ENCODE data around the gene FANCB.

DNA sequence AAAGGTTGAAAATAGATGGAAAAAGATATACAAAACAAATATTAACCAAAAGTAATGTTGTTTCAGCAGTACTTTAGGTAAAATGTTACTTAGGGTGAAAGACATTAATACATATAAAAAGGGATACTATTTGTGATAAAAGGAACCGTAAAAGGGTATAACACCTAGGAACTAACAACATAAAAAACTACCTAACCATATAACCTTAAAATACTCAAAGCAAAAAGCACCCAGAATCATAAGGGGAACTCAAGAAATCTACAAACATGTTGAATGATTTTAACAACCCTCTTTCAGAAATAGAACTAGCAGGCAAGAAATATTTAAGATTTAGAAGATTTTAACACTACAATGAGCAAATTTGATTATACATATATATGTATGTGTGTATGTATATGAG, 11.8 kb upstream of the FANCB start:
- TF ChIP-seq, protein P1, sequence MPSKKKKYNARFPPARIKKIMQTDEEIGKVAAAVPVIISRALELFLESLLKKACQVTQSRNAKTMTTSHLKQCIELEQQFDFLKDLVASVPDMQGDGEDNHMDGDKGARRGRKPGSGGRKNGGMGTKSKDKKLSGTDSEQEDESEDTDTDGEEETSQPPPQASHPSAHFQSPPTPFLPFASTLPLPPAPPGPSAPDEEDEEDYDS (CRISPR knock-in tag; IDR thresholded peaks at IDR 0.05), result no peak
- TF ChIP-seq MLX (CRISPR knock-in tag; IDR thresholded peaks at IDR 0.05), result no peak
- TF ChIP-seq, protein P2, sequence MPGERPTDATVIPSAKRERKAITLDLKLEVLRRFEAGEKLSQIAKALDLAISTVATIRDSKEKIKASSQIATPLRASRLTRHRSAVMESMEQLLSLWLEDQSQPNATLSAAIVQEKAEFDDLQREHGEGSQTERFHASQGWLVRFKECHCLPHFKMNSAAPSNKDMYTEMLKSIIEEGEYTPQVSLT (CRISPR knock-in tag; IDR thresholded peaks at IDR 0.05; ENCODE audit: borderline replicate concordance, low read depth), result no peak
- no peak for TF ChIP-seq U2AF1 (optimal IDR thresholded peaks at IDR 0.05; ENCODE audit: low read depth, low read length)
- TF ChIP-seq CTCF (CRISPR knock-in tag; IDR thresholded peaks at IDR 0.05), result no peak
- no peak for TF ChIP-seq ZNF788 (CRISPR knock-in tag; IDR thresholded peaks at IDR 0.05; ENCODE audit: borderline replicate concordance)
- no peak for TF ChIP-seq PHF20 (CRISPR knock-in tag; IDR thresholded peaks at IDR 0.05)
